ENCODE results near the gene PRKAR1B.

DNA sequence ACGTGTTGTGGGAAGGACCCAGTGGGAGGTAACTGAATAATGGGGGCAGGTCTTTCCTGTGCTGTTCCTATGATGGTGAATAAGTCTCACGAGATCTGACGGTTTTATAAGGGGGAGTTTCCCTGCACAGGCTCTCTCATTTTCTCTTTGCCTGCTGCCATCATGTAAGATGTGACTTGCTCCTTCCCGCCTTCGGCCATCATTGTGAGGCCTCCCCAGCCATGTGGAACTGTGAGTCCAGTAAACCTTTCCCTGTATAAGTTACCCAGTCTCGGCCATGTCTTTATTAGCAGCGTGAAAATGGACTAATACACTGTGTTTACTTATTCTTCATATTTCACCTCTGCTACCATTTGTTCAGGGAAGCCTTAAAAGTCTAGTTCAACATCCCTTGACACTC, 2.8 kb downstream of the PRKAR1B start:
- TF ChIP-seq CTCF (conservative IDR thresholded peaks at IDR 0.05; ENCODE audit: low read length) (no peak), EZH2phosphoT487 (IDR thresholded peaks at IDR 0.05; ENCODE audit: borderline replicate concordance, low read depth, low read length) (no peak)
